ENCODE results near the gene TMEM35B. TPM values are rescaled to one million over a fixed set of nuclear protein-coding genes. Genes with fewer than 3 reads are reported as not detected.

TMEM35B gene
- total and polyA plus RNA-seq, 8 donors: 2.0 to 131 (median 16.4) TPM

Small RNA genes within 50 kb of the gene (small RNA-seq; reads per million reads assigned to genes)
- gene TMEM35B: 0 reads per million in 4 donors

Other genes with a start within 250 kb of the TMEM35B start
- gene GJB5, start 230.3 kb downstream of the TMEM35B start, total RNA-seq: under 1 TPM in 1 of 5 donors, not detected in 4; 0.37 TPM
- 10 to 100 TPM in 1 of 3 donors, not detected in 2; 23.9 TPM for gene GJB5, start 230.3 kb downstream of the TMEM35B start, polyA plus RNA-seq
- under 1 TPM in 1 of 5 donors, not detected in 4; 0.18 TPM for gene GJB4, start 225.6 kb downstream of the TMEM35B start, total RNA-seq
- gene GJB4, start 225.6 kb downstream of the TMEM35B start, polyA plus RNA-seq: 1 to 10 TPM in 1 of 3 donors, under 1 TPM in 1, not detected in 1; 0.06 to 1.2 TPM
- gene GJB3, start 204.1 kb downstream of the TMEM35B start, total RNA-seq: 1 to 10 TPM in 3 of 5 donors, under 1 TPM in 1, not detected in 1; 0.58 to 2.8 (median 1.8) TPM
- 10 to 100 TPM in 1 of 3 donors, 1 to 10 TPM in 2; 1.8 to 32.3 (median 3.1) TPM for gene GJB3, start 204.1 kb downstream of the TMEM35B start, polyA plus RNA-seq
- 1 to 10 TPM in 3 of 5 donors, not detected in 2; 1.7 to 4.8 (median 2.3) TPM for gene GJA4, start 192.3 kb downstream of the TMEM35B start, total RNA-seq
- gene GJA4, start 192.3 kb downstream of the TMEM35B start, polyA plus RNA-seq: 1 to 10 TPM; 2.2 to 2.9 (median 2.6) TPM
- gene SMIM12, start 125.6 kb downstream of the TMEM35B start, total RNA-seq: 10 to 100 TPM in 3 of 5 donors, 1 to 10 TPM in 1, under 1 TPM in 1; 0.58 to 22.8 (median 12.5) TPM
- gene SMIM12, start 125.6 kb downstream of the TMEM35B start, polyA plus RNA-seq: 10 to 100 TPM; 22.9 to 28.9 (median 26.4) TPM
- under 1 TPM in 2 of 5 donors, not detected in 3; 0.18 to 0.29 TPM for gene DLGAP3, start 55.7 kb downstream of the TMEM35B start, total RNA-seq
- under 1 TPM; 0.15 to 0.25 (median 0.15) TPM for gene DLGAP3, start 55.7 kb downstream of the TMEM35B start, polyA plus RNA-seq
- 10 to 100 TPM in 4 of 5 donors, 1 to 10 TPM in 1; 6.1 to 47.5 (median 35.8) TPM for gene ZMYM6, start 46.6 kb upstream of the TMEM35B start, total RNA-seq
- gene ZMYM6, start 46.6 kb upstream of the TMEM35B start, polyA plus RNA-seq: 1 to 10 TPM; 4.9 to 8.2 (median 6.1) TPM
- gene ZMYM1, start 94.0 kb upstream of the TMEM35B start, total RNA-seq: 10 to 100 TPM in 3 of 5 donors, 1 to 10 TPM in 1, under 1 TPM in 1; 0.58 to 65.6 (median 21.8) TPM
- gene ZMYM1, start 94.0 kb upstream of the TMEM35B start, polyA plus RNA-seq: 1 to 10 TPM; 1.7 to 3.0 (median 2.1) TPM
- gene SFPQ, start 207.8 kb upstream of the TMEM35B start, total RNA-seq: 100 to 1,000 TPM; 201 to 523 (median 223) TPM
- gene SFPQ, start 207.8 kb upstream of the TMEM35B start, polyA plus RNA-seq: 100 to 1,000 TPM in 2 of 3 donors, 10 to 100 TPM in 1; 86.8 to 174 (median 158) TPM

Data from stomach (tissue), 8 donors.